HG03103 (cell line): ENCODE results near the gene KCND3.

ENCODE experiments used
- ATAC-seq: cut with Tn5 transposase; IDR thresholded peaks from one replicate; pipeline ENCODE4 v1.9.1; 2021; ENCODE audit warnings: low read depth; ENCODE audit not compliant: unreplicated experiment

The KCND3 gene

DNA sequence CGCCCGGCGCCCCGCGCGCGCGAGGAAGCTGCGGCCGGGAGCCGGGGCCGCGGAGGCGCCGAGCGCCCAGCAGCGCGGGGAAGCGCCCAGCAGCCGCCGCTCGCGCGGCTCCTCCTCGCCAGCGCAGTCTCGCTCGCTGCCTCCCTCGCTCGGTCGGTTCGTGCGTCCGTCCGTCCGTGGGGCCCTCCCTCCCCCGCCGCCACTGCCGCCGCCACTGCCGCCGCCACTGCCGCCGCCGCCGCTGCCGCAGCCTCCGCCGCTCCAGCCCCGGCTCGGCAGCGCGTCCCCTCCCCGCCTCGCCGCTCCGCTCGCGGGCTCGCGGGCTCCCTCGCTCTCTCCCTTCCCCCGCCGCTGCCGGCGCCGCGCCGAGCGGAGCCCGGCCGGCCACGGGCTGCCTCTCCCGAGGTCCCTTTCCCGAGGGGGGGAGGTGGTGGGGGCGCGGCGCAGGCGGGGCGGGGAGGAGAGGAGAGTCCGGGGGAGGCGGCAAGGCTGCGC lies at the start of gene KCND3:
Gene KCND3 (minus strand): TSS at position 138 of the 495 bp plus-strand sequence.
- ATAC-seq = no peak

- no peak for ATAC-seq
Observed at GRCh38 chr1:112034277-112034676, 44.8 kb upstream of the KCND3 start.

DNA sequence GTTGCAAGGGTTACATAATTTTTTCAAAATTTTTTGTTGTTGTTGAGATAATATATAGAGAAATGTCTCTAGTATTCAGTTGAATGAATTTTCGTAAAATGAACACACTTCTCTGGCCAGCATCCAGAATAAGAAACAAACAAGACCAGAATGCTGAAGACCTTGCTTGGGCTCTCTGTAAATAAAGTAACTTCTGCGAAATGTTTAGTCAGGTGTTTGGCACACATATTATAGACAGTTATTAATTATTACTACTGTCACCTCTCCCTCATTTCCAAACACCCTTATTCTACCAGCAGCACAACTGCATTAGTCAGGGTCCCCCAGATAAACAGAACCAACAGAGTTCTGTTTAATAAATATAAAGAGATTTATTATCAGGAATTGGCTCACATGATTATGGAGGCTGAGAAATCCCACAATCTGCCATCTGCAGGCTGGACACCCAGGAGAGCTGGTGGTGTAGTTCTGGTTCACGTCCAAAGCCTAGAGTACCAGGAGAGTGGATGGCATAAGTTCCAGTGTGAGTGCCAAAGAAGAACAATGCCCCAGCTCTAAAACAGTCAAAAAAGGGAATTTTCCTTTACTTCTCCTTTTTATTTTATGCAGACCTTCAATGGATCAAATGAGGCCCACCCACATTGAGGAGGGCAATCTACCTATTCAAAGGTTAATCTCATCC lies 44.1 kb upstream of the KCND3 start:
- ATAC-seq = no peak

- no peak for ATAC-seq
Observed at GRCh38 chr1:112030157-112030556, 40.7 kb upstream of the KCND3 start.

DNA sequence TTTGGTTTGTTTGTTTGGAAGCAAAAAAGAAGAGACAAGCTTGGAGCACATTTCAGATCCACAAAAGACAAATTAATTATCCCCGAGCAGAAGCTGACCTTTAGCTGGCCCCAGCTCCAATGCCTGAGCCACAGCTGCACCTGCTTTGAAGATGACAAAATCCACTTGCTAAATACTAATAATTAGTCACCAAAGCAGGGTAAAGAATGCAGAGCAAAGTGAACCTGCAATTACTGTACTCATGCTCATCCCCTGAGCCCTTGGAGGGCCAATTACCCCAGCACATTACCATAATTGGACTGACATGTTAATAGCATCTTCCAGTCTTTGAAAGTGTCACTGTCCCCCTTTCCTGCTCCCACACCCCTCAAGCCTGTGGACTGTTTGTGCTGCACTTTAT lies 38.2 kb upstream of the KCND3 start:
- no peak for ATAC-seq

DNA sequence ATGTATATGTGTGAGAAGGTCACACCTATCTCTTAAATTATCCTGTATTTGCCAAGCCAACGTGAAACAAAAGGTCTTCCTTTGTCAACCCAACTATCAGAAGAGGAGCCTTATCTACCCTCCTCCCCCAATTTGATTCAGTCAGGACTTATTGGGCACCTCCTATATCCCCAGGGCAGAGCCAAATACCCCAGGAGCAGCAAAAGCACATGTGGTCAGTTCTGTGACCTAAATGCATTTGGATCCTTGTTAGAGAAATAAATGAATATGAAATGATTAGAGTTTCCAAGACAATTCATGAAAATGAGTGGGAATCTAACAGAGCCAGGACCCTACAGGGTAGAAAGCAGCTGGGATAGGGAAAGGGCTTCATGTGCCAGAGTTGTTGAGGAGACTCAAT lies 37.0 kb upstream of the KCND3 start:
- ATAC-seq = no peak

- no peak for ATAC-seq
Observed at GRCh38 chr1:112026016-112026415, 36.5 kb upstream of the KCND3 start.

- ATAC-seq = no peak
Observed at GRCh38 chr1:112021263-112021662, 31.8 kb upstream of the KCND3 start.

- no peak for ATAC-seq
Observed at GRCh38 chr1:112017183-112017582, 27.7 kb upstream of the KCND3 start.

GRCh38 chr1:112012823-112013222 lies 23.4 kb upstream of the KCND3 start:
- no peak for ATAC-seq

- no peak for ATAC-seq
Observed at GRCh38 chr1:112011202-112011601, 21.7 kb upstream of the KCND3 start.

GRCh38 chr1:112007169-112007568 lies 17.7 kb upstream of the KCND3 start:
- no peak for ATAC-seq

DNA sequence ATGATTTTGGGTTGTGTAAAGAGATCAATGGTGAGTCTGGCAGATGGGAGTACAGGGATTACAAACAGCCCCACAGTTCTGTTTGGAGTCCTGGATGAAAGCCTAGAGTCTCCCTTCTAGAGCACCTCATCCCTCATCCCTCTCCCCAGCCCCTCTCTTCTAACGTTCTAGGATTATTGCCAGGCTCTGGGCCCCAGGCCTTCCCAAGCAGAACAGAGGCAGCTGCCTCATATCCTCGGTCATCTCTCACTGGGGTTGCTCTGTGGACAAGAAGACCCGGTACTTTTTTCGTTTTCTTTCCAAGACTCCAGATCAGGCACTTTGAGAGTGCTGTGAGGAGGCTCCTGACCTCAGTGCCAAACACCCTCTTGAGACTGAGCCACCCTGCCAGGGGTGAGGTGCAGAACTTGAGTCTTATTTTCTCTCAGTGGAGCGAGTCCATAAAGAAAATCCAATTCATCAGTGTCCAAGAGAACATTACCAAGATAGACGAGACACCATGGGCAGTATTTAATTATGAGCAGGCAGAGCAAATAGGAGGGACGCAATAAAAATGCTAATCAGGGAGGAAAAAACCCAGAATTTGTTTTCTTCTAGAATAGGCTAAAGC lies 17.1 kb upstream of the KCND3 start:
- ATAC-seq = no peak

DNA sequence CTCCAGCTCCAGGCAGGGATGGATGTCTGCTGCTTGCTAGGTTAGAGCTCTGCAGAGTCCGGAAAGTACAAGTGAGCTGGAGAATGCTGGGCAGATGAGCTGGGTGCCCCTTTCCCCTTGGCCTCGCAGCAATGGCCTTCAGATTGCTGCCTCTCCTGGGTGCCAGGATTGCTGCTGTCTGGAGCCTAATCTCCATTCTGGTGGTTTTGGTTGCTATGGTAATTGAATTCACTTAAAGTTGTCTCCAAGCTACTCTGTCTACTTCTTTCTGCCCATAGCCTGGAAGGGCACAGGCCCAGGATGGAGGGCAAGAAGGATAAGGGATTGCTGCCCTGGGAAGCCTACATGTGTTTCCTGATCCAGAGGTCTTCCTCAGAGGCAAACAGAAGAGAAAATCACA lies 14.6 kb upstream of the KCND3 start:
- no peak for ATAC-seq

GRCh38 chr1:112002514-112002913 lies 13.0 kb upstream of the KCND3 start:
- ATAC-seq = no peak

- no peak for ATAC-seq
Observed at GRCh38 chr1:112001436-112001835, 12.0 kb upstream of the KCND3 start.

DNA sequence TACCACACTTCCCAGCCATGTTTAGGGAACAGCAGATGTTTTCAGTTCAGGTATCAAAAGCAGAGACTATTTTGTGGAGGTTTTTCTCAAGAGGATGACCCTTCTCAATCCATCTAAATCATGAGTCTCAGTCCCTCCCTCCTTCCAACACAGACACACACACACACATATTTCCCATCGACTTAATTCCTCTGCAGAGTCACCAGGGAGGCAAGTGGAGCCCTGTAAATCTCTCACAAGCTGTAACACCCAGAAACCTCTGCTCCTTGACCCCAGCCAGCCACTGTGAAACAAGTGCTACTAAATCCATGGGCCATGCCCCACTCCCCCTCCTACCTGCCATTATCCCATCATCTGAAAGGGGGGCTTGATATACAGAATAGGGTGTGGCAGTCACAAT lies 10.6 kb upstream of the KCND3 start:
- no peak for ATAC-seq

- no peak for ATAC-seq
Observed at GRCh38 chr1:111998332-111998731, 8.9 kb upstream of the KCND3 start.

DNA sequence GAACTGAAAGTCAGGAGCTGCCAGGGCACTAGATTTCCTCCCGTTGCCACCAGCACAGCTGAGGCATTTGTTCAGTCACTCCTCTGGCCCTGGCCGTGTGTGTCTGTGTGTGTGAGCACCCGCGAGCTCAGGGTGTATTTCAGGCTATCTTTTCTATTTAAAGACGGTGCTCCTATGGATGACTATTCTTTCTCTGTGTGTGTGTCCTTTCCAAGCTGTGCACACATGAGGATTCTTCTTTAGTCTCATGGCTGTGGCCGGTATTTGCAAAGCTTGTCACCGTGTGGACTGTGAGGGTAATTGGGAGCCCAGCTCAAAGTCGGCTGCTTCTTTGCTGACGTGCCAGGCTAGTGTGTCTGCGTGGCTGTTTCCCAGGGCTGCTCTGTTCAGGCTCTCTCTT lies 3.0 kb upstream of the KCND3 start:
- no peak for ATAC-seq

DNA sequence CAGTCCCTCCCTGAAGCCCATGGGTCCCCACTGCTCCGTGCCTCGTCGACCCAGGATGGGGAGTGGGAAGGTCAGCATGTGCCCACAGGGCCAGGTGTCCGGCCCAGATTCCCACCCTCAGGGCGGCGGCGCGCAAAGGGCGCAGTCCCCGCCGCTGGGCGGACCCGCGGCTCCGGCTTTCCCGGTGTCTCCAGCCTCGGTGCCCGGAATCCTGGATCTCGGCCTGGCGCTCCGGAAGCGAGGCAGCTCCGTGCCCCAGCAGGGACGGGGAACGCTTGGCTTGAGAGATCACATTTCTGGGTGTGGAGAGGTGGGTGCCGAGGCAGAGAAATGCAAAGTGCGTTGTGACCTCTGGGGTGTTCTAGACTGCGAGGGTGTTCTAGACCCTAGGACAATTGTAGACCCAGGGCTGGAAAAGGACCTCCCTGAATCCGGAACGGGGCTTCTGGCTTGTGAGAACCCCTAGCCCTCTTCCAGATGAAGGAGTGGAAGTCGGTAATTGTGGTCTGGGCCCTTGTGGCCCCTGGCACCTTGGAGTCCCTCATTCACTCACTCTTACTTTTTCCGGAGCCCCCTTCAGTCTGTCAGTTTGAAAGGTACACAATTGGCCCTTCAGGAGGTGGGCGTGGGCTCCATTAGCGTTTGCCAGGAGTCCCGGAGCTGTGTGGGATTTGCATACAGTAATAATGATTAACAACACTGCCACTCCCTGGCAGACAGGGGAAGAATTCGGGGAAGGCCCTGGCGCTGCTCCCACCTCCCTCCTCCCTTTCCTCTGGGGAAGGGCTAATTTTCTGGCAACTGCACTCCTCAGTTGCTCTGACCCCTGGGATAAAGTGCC lies 1.6 kb upstream of the KCND3 start:
- ATAC-seq = no peak

DNA sequence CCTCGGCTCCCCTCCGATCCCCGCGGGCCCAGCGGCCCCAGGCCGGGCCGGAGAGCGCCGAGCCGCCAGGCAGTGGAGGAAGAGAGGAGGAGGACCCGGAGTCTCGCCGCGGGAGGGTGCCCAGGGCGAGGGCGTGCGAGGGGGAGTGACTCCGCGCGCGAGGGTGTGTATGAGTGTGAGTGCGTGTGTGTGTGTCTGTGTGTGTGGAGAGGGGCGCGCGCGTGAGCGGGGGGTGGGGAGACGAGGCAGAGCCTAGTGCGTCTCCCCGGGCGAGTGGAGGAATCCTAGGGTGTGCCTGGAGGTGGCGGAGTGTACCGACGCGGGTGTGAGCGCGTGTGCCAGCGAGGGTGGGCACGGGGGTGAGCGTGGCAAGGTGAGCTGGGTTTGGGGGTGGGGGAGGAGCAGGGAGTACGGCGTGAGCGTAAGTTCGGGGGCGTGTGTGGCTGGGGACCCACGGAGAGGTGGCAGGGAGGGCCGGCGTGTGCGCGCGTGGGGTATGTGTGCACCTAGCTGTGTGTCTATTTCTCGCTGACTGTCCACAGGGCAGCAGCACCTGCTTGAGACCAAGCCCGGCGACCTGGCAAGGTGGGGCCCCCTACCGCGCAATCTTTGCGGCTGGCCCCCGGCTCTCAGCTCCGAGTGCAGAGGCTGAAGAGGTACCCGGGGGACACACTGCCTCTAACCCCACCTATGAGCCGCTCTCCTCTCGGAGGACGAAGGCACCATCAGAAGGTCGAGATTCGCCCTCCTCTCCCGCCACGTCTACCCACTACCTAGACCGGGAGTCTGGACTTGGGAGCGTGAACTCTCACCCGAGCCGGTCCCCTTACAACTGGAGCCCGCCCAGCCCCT lies 784 bp upstream of the KCND3 start:
- ATAC-seq = no peak
